Measurements from ENCODE around the gene CPT1A.

CPT1A gene

GRCh38 chr11:68776442-68777235 is 65.1 kb downstream of the CPT1A start:
- DNase-seq (ENCODE audit: low spot score), result no peak
- TF ChIP-seq, protein P1, sequence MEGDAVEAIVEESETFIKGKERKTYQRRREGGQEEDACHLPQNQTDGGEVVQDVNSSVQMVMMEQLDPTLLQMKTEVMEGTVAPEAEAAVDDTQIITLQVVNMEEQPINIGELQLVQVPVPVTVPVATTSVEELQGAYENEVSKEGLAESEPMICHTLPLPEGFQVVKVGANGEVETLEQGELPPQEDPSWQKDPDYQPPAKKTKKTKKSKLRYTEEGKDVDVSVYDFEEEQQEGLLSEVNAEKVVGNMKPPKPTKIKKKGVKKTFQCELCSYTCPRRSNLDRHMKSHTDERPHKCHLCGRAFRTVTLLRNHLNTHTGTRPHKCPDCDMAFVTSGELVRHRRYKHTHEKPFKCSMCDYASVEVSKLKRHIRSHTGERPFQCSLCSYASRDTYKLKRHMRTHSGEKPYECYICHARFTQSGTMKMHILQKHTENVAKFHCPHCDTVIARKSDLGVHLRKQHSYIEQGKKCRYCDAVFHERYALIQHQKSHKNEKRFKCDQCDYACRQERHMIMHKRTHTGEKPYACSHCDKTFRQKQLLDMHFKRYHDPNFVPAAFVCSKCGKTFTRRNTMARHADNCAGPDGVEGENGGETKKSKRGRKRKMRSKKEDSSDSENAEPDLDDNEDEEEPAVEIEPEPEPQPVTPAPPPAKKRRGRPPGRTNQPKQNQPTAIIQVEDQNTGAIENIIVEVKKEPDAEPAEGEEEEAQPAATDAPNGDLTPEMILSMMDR (IDR thresholded peaks at IDR 0.05; ENCODE audit: borderline replicate concordance, control extremely low read depth, extremely low read depth, insufficient read depth, missing control alignments), result no peak
- in situ Hi-C loops (cut with MboI; ENCODE audit: low sequenced_read_pairs, unreplicated experiment), result no loop called here

DNA sequence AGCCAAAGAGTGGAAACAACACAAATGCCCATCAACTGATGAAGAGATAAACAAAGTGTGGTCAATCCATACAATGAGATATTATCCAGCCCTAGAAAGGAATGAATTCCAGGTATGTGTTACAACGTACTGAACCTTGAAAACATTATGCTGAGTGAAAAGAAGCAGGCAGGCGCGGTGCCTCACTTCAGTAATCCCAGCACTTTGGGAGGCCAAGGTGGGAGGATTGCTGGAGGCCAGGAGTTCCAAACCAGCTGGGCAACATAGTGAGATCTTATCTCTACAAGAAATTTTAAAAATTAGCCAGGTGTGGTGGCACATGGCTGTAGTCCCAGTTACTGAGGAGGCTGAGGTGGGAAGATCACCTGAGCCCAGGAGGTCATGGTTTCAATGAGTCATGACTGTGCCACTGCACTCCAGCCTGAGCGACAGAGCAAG is 65.7 kb downstream of the CPT1A start:
- in situ Hi-C loops (cut with MboI; ENCODE audit: low sequenced_read_pairs, unreplicated experiment), result no loop called here
- TF ChIP-seq, protein P1 (IDR thresholded peaks at IDR 0.05; ENCODE audit: borderline replicate concordance, control extremely low read depth, extremely low read depth, insufficient read depth, missing control alignments), result no peak
- DNase-seq (ENCODE audit: low spot score), result no peak

- in situ Hi-C loops (cut with MboI; ENCODE audit: low sequenced_read_pairs, unreplicated experiment), result no loop called here
- TF ChIP-seq, protein P1 (IDR thresholded peaks at IDR 0.05; ENCODE audit: borderline replicate concordance, control extremely low read depth, extremely low read depth, insufficient read depth, missing control alignments), result no peak
- no peak for DNase-seq (ENCODE audit: low spot score)
Observed at GRCh38 chr11:68774194-68774585, 67.5 kb downstream of the CPT1A start.

GRCh38 chr11:68773521-68774193 is 68.1 kb downstream of the CPT1A start:
- no peak for DNase-seq (ENCODE audit: low spot score)
- TF ChIP-seq, protein P1 (IDR thresholded peaks at IDR 0.05; ENCODE audit: borderline replicate concordance, control extremely low read depth, extremely low read depth, insufficient read depth, missing control alignments), result no peak
- in situ Hi-C loops (cut with MboI; ENCODE audit: low sequenced_read_pairs, unreplicated experiment), result no loop called here

DNA sequence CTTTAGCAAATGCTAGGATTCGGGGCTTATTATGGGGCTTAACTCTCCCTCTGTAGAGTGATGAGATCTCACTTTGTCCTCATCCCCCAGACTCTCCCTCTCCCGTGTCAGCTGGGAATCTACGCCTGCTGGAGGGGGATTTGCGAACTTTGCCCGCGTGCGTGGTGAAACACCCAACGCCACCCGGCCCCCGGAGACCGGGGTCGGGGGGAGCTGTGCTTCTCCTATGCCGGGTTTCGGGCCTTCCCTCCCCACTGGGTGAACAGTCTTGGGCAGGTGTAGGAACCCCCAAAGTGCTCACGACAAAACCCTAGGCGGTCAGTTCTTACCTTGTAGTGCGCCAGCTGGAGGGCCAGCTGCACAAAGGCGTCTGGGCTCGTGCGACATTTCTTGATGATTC is 68.8 kb downstream of the CPT1A start:
- TF ChIP-seq, protein P1 (IDR thresholded peaks at IDR 0.05; ENCODE audit: borderline replicate concordance, control extremely low read depth, extremely low read depth, insufficient read depth, missing control alignments), result no peak
- DNase-seq (ENCODE audit: low spot score), result no peak
- in situ Hi-C loops (cut with MboI; ENCODE audit: low sequenced_read_pairs, unreplicated experiment), result no loop called here

DNA sequence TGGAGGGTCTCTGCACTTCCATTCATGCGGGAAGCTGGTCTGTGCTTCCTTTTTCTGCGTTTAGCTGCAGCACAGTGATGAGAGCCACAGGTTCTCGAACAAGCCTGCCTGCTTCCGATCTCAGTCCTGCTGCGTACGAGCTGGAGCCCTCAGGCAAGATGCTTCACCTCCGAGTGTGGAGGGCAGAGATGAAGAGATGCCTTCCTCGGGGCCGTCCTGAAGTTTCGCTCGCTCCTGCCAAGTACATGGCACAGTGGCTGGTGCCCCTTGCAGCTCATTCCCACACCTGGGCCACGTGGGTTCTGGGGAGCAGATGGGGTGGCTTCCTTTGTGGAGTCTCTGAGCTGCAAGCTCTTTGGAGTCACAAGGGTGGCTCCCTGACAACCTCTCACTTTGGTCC is 70.9 kb downstream of the CPT1A start:
- in situ Hi-C loops (cut with MboI; ENCODE audit: low sequenced_read_pairs, unreplicated experiment), result no loop called here
- TF ChIP-seq, protein P1 (IDR thresholded peaks at IDR 0.05; ENCODE audit: borderline replicate concordance, control extremely low read depth, extremely low read depth, insufficient read depth, missing control alignments), result no peak
- DNase-seq (ENCODE audit: low spot score), result no peak
